Right lobe of liver (tissue), 6 donors: ENCODE measurements around the gene SCAMP4. TPM values are rescaled to one million over a fixed set of nuclear protein-coding genes. Genes with fewer than 3 reads are reported as not detected.
A peak's percentile ranks its signal among the peaks of the same experiment; 100 is the strongest.

Source experiments
- ATAC-seq, 4 donors: fragments of 200-7000 bp; cut with Tn5 transposase; one replicate each; pipeline ENCODE4 v1.9.1; 2020; ENCODE audit warnings: mild to moderate bottlenecking in 4 of 4, moderate library complexity in 4 of 4
- DNase-seq, 3 donors: peaks; one replicate each; pipeline ENCODE4 v3.0.0-alpha.2; 2020
- H3K27ac ChIP-seq, 3 donors: fragments of 200-600 bp; one replicate each; pipeline ENCODE4 v1.8.0; 2022
- H3K27me3 ChIP-seq, 2 donors: fragments of 200-600 bp; one replicate each; pipeline ENCODE4 v1.8.0; 2022
- H3K36me3 ChIP-seq, 4 donors: fragments of 200-600 bp; sonication (generic) in 1 of 4; one replicate each; pipeline versions ENCODE4 v1.5.1 to v1.8.0; 2017 to 2022; ENCODE audit warnings: control low read depth in 1 of 4
- H3K4me1 ChIP-seq, 4 donors: fragments of 200-600 bp; sonication (generic) in 1 of 4; one replicate each; pipeline versions ENCODE4 v1.5.1 to v1.8.0; 2017 to 2022; ENCODE audit warnings: control low read depth in 1 of 4
- H3K4me3 ChIP-seq, 3 donors: fragments of 200-600 bp; one replicate each; pipeline ENCODE4 v1.8.0; 2022
- H3K9me3 ChIP-seq, 4 donors: fragments of 200-600 bp; sonication (generic) in 1 of 4; one replicate each; pipeline versions ENCODE4 v1.5.1 to v1.8.0; 2017 to 2022; ENCODE audit warnings: control low read depth in 1 of 4
- CTCF ChIP-seq, 4 donors: fragments of 200-600 bp in 3 of 4; fragments of 450-650 bp in 1 of 4; IDR thresholded peaks; one replicate each; pipeline versions ENCODE4 v1.5.1 to v1.8.0; 2016 to 2022; ENCODE audit warnings: antibody characterized with exemption in 4 of 4, mild to moderate bottlenecking in 2 of 4
- POLR2A ChIP-seq: fragments of 450-650 bp; IDR thresholded peaks from one replicate; pipeline ENCODE4 v1.6.1; 2017; ENCODE audit warnings: antibody characterized with exemption, mild to moderate bottlenecking
- WGBS: methylation state at CpG from one replicate; pipeline ENCODE4 v1.1.6; 2018; ENCODE audit warnings: low coverage, low lambda C conversion rate; ENCODE audit not compliant: insufficient coverage; ENCODE audit errors: missing lambda C conversion rate; 5-methylcytosine and 5-hydroxymethylcytosine counted together
- intact Hi-C, 2 donors: fragments of 100-400 bp; cut with DNase I; formaldehyde crosslinking; loops; one replicate each; pipeline versions ENCODE4 v1.11.2 to v1.14.1; 2022
- total RNA-seq, 6 experiments: library from RNA; depleted of rRNA in 2 of 6; stranded (reverse); fragments of >200 nt in 2 of 6; fragmentation: NEBNext Ultra II Directional in 3 of 6; extraction: Animal tissue kit (Norgen Biotek cat#: 25700) in 3 of 6; gene quantifications; one replicate each; pipeline versions ENCODE4 v1.1.0 to v1.2.4, GENCODE V29; 2016 to 2023
- donor health status: DM: no; HTN: yes; CAD: no.
- donor health status: DM: no; HTN: no; CAD: no.
- donor health status: DM: no; HTN: no; CAD: no.
- donor health status: DM: no; HTN: yes; CAD: no.
- donor health status: DM: no; HTN: yes; CAD: no.

Gene SCAMP4
- total RNA-seq, 6 experiments from 2014 or later: 22.1 to 60.6 (median 24.4) TPM

DNA sequence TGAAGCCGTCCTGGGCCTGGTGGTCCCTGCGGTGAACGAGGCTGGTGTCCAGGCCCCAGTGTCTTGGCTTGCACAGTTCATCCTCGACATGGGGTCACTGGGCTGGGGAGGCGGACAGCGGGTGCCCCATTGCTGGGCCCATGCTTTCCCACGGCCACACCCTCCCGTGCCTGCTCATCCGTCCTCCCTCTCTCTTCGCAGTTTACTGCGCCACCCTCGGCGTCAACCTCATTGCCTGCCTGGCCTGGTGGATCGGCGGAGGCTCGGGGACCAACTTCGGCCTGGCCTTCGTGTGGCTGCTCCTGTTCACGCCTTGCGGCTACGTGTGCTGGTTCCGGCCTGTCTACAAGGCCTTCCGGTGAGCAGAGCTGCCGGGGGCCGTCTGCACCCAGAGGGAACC, 12.7 kb downstream of the SCAMP4 start:
- DNase-seq: no peak
- Histone ChIP-seq H3K9me3 (no peaks in the 10 kb centered on the region), H3K27me3 (no peaks in the 10 kb centered on the region), H3K36me3 (peaks cover 0 to 24% (median 8%) of the 10 kb centered on the region in 4 donors), H3K4me3 (no peak overlapping the region), H3K27ac (no peak overlapping the region), H3K4me1 (no peaks in the 10 kb centered on the region)
- intact Hi-C loops: no loop called here
- ATAC-seq: no peak
- TF ChIP-seq POLR2A: no peak
- TF ChIP-seq CTCF (IDR thresholded peaks at IDR 0.05): no peak
- WGBS: 89% methylated on average over 6 of the region's 25 CpGs

- H3K4me3 ChIP-seq: no peak overlapping the region
- DNase-seq (peak in 1 of 3 donors; percentile 44), ATAC-seq (no peak)
- no peaks in the 10 kb centered on the region for H3K4me1 ChIP-seq
- no peaks in the 10 kb centered on the region for H3K27me3 ChIP-seq
- TF ChIP-seq CTCF (IDR thresholded peaks at IDR 0.05): no peak
- no peak for TF ChIP-seq POLR2A
- H3K36me3 ChIP-seq: peaks cover 0 to 26% (median 7%) of the 10 kb centered on the region in 4 donors
- H3K9me3 ChIP-seq: no peaks in the 10 kb centered on the region
- no CpG with 5 or more reads among the region's 28 CpGs for WGBS
- intact Hi-C loops: no loop called here
- H3K27ac ChIP-seq: no peak overlapping the region
These were observed 13.8 kb downstream of the SCAMP4 start for GRCh38 chr19:1918975-1919374.

GRCh38 chr19:1920644-1921043, 15.4 kb downstream of the SCAMP4 start:
- Histone ChIP-seq H3K27ac (no peak overlapping the region), H3K4me3 (no peak overlapping the region), H3K36me3 (peaks cover 0 to 35% (median 8%) of the 10 kb centered on the region in 4 donors), H3K9me3 (no peaks in the 10 kb centered on the region), H3K4me1 (no peaks in the 10 kb centered on the region), H3K27me3 (no peaks in the 10 kb centered on the region)
- intact Hi-C loops: no loop called here
- DNase-seq: no peak
- TF ChIP-seq POLR2A (no peak), CTCF (IDR thresholded peaks at IDR 0.05) (no peak)
- no peak for ATAC-seq
- 86% methylated on average over 4 of the region's 19 CpGs for WGBS

DNA sequence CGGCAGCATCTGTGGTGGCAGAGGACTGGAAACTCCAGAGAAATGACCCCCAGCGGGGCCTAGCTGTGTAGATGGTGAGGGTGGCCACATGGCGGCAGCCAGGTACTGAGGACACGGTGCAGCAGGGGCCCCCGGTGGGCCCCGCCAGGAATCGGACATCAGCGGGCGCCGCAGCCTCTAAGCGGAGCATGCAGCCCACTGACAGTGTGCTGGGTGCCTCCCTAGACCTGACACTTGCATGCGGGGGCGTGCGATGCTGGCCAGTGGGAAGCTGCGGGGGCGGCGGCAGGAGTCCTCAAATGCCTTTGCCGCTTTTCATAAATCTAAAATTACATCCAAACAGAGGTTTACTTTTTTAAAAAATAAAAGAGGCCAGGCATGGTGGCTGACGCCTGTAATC, 16.1 kb downstream of the SCAMP4 start:
- DNase-seq (no peak), ATAC-seq (no peak)
- intact Hi-C loops: no loop called here
- Histone ChIP-seq H3K9me3 (no peaks in the 10 kb centered on the region), H3K27ac (no peak overlapping the region), H3K4me3 (no peak overlapping the region), H3K4me1 (no peaks in the 10 kb centered on the region), H3K27me3 (no peaks in the 10 kb centered on the region), H3K36me3 (peaks cover 0 to 35% (median 8%) of the 10 kb centered on the region in 4 donors)
- TF ChIP-seq POLR2A: no peak
- TF ChIP-seq CTCF (IDR thresholded peaks at IDR 0.05): no peak
- 93% methylated on average over 19 of the region's 19 CpGs for whole genome bisulfite sequencing

GRCh38 chr19:1921825-1922224, 16.6 kb downstream of the SCAMP4 start:
- ATAC-seq (no peak), DNase-seq (no peak)
- intact Hi-C loops: no loop called here
- no peaks in the 10 kb centered on the region for H3K9me3 ChIP-seq
- TF ChIP-seq POLR2A (no peak), CTCF (IDR thresholded peaks at IDR 0.05) (no peak)
- no peak overlapping the region for H3K4me3 ChIP-seq
- 80% methylated on average over 1 of the region's 15 CpGs for WGBS
- no peak overlapping the region for H3K27ac ChIP-seq
- H3K27me3 ChIP-seq: no peaks in the 10 kb centered on the region
- H3K4me1 ChIP-seq: no peaks in the 10 kb centered on the region
- H3K36me3 ChIP-seq: peaks cover 0 to 35% (median 8%) of the 10 kb centered on the region in 4 donors
